ENCODE data around the gene SOX30. TPM values are rescaled to one million over a fixed set of nuclear protein-coding genes. Genes with fewer than 3 reads are reported as not detected.
"Not testable (repeated sequence)": the region's sequence is repeated elsewhere in the genome, so short reads cannot be mapped to it uniquely, and the experiment has no call there.

Gene SOX30
- total RNA-seq, 2 donors from 2014 or later: not detected

DNA sequence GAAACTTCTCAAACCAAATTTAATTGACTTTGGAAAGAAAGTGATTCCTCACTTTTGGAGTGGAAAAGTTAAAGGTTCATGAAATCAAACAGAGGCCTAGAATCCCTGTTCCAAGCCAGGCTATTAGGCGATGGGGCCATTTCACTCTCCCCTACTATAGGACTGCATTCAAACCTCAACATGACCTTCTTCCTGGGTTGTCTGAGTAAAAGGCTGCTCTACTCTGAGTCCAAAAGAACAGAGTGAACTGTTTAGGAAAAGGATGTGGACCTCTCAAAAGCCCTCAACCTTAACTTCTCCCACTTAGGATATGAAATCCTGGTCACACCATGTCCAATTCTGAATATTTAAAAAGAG lies 34.9 kb upstream of the SOX30 start:
- TF ChIP-seq CTCF (IDR thresholded peaks at IDR 0.05): no peak
- TF ChIP-seq POLR2A (IDR thresholded peaks at IDR 0.05): no peak
- WGBS, 2 donors: 89 to 92% methylated on average over 1 of the region's 1 CpG

GRCh38 chr5:157686276-157687197 lies 34.3 kb upstream of the SOX30 start:
- ATAC-seq; intact Hi-C loops (cut with DNase I); H3K4me1 ChIP-seq; H3K27me3 ChIP-seq; H3K36me3 ChIP-seq (replicated peaks in 1 of 2; ENCODE audit: insufficient read depth in 1 of 2, low read depth in 2 of 2); H3K9me3 ChIP-seq; H3K27ac ChIP-seq; H3K4me3 ChIP-seq; DNase-seq: not testable (repeated sequence)
- 74 to 75% methylated on average over 14 of the region's 14 CpGs for WGBS, 2 donors

More for the DNA sequence above, 34.9 kb upstream of the SOX30 start:
- Histone ChIP-seq H3K36me3 (replicated peaks in 1 of 2; ENCODE audit: insufficient read depth in 1 of 2, low read depth in 2 of 2) (no peaks in the 10 kb centered on the region), H3K4me1 (no peaks in the 10 kb centered on the region), H3K27ac (no peak overlapping the region), H3K4me3 (no peak overlapping the region), H3K27me3 (no peaks in the 10 kb centered on the region), H3K9me3 (no peaks in the 10 kb centered on the region)
- ATAC-seq (no peak), DNase-seq (no peak)
- intact Hi-C loops (cut with DNase I): no loop called here

GRCh38 chr5:157682257-157682656 lies 30.0 kb upstream of the SOX30 start:
- intact Hi-C loops (cut with DNase I): no loop called here
- DNase-seq: no peak
- no peak for ATAC-seq
- Histone ChIP-seq H3K27ac (no peak overlapping the region), H3K4me3 (no peak overlapping the region), H3K9me3 (no peaks in the 10 kb centered on the region), H3K4me1 (no peaks in the 10 kb centered on the region), H3K27me3 (no peaks in the 10 kb centered on the region), H3K36me3 (replicated peaks in 1 of 2; ENCODE audit: insufficient read depth in 1 of 2, low read depth in 2 of 2) (no peaks in the 10 kb centered on the region)
- TF ChIP-seq CTCF (IDR thresholded peaks at IDR 0.05): no peak
- TF ChIP-seq POLR2A (IDR thresholded peaks at IDR 0.05): no peak
- WGBS, 2 donors: 60 to 62% methylated on average over 3 of the region's 3 CpGs

DNA sequence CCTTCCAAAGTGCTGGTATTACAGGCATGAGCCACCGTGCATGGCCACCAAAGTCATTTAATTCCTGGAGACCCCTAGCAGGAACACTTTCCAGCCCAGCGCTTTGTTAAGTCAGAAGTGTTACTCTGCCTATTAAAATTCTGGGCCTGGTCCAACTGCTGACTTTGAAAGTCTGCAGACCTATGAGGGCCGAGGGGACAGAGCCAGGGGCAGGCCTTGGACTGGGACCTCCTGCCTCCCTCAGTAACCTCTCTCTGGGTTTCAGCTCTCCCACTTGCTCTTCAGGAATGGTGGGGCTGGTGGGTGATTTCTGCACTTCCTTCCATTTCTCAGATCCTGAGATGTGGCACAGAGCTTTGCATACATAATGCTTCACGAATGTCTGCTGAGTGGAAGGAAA lies 28.8 kb upstream of the SOX30 start:
- Histone ChIP-seq H3K27me3 (no peaks in the 10 kb centered on the region), H3K27ac (no peak overlapping the region)
- WGBS, 2 donors: 70 to 78% methylated on average over 4 of the region's 4 CpGs

DNA sequence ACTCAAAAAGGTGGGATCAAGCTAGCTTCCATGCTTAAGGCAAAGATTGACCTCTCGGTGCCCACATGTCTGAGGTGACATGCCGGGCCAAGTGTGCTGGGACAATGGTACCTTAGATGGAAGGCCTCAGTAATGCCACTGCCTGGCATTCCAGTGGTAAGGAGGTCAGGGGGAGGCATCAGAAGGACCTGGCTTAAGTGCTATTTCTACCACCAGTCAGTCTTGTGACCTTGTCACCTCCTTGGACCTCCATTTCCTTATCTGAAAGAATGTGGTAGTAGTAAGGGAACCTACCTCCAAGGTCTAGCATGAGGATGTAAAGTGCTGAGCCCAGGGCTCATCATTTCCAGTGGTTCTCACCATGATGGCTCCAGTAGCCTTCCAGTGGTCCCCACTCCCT lies 28.0 kb upstream of the SOX30 start:
- Histone ChIP-seq H3K36me3 (replicated peaks in 1 of 2; ENCODE audit: insufficient read depth in 1 of 2, low read depth in 2 of 2) (no peaks in the 10 kb centered on the region), H3K4me3 (no peak overlapping the region), H3K4me1 (no peaks in the 10 kb centered on the region), H3K27ac (no peak overlapping the region), H3K27me3 (no peaks in the 10 kb centered on the region), H3K9me3 (no peaks in the 10 kb centered on the region)
- ATAC-seq (no peak), DNase-seq (no peak)
- TF ChIP-seq CTCF (IDR thresholded peaks at IDR 0.05): no peak
- TF ChIP-seq POLR2A (IDR thresholded peaks at IDR 0.05): no peak
- 100% methylated on average over 2 of the region's 2 CpGs; no CpG with 5 or more reads in 1 of the 2 donors for WGBS, 2 donors
- intact Hi-C loops (cut with DNase I): no loop called here

More for the DNA sequence above, 28.8 kb upstream of the SOX30 start:
- Histone ChIP-seq H3K4me3 (no peak overlapping the region), H3K4me1 (no peaks in the 10 kb centered on the region), H3K36me3 (replicated peaks in 1 of 2; ENCODE audit: insufficient read depth in 1 of 2, low read depth in 2 of 2) (no peaks in the 10 kb centered on the region), H3K9me3 (no peaks in the 10 kb centered on the region)
- ATAC-seq (no peak), DNase-seq (no peak)
- intact Hi-C loops (cut with DNase I): no loop called here
- no peak for TF ChIP-seq CTCF (IDR thresholded peaks at IDR 0.05)
- no peak for TF ChIP-seq POLR2A (IDR thresholded peaks at IDR 0.05)

All from body of pancreas (tissue), 4 donors.